ENCODE data around the gene GALR2.

Gene GALR2

DNA sequence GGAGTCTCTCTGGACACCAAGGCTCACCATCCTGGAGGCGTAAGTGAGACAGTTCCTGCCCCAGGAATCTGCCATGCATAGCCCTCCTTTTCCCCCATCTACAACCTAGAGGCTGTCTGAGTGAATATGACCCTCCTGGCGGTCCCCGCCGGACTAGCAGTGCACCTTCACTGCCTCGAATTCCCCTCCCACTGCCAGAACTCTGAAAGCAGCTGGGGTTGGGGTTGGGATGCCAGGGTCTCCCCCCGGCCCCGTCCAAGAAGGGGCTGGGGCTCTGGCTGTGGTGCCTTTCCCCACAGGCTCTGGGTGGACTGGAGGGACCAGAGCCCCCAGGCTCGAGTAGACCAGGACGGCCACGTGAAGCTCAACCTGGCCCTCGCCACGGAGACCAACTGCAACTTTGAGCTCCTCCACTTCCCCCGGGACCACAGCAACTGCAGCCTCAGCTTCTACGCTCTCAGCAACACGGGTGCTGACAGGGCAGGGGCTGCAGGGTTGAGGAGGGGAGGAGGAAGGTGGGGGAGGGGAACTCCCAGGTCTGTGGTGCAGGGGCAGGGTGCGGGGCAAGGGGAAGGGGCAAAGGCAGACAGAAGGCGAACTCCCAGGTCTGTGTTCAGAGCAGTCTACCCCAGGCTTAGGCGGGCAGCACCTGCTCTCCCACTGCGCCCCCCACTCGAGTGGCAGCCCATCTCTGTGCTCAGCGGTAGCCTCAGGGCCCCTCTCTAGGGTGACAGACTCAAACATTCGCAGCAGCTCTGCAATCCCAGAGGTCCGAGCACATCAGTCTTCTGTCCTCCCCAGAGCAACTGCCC is 5.6 kb downstream of the GALR2 start:
- peak; percentile 67 for DNase-seq (ENCODE audit: low spot score)

DNA sequence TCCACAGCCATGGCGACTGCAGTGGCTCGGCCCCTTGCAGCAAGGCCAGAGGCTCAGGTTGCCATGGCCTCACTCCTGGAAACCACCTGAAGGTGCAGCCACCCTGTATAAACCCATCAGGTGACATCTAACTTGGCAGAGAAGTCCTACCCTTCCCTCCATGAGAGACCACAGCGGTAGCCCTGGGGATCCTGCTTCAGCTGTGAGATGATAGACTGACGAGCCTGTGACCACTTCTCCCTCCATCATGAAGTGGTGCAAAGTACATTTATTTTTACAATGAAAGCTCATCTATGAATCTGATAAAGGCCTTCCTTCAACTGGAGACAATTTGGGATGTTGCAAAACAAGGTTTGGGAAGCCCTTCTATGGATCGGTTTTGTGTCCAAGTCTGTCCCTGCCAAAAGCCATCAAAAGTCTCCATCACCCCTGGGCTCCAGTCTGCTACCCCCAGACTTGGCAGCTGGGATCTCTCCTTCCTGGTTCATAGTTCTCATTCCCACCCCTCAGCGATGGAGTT is 6.2 kb downstream of the GALR2 start:
- DNase-seq (ENCODE audit: low spot score), result no peak

DNA sequence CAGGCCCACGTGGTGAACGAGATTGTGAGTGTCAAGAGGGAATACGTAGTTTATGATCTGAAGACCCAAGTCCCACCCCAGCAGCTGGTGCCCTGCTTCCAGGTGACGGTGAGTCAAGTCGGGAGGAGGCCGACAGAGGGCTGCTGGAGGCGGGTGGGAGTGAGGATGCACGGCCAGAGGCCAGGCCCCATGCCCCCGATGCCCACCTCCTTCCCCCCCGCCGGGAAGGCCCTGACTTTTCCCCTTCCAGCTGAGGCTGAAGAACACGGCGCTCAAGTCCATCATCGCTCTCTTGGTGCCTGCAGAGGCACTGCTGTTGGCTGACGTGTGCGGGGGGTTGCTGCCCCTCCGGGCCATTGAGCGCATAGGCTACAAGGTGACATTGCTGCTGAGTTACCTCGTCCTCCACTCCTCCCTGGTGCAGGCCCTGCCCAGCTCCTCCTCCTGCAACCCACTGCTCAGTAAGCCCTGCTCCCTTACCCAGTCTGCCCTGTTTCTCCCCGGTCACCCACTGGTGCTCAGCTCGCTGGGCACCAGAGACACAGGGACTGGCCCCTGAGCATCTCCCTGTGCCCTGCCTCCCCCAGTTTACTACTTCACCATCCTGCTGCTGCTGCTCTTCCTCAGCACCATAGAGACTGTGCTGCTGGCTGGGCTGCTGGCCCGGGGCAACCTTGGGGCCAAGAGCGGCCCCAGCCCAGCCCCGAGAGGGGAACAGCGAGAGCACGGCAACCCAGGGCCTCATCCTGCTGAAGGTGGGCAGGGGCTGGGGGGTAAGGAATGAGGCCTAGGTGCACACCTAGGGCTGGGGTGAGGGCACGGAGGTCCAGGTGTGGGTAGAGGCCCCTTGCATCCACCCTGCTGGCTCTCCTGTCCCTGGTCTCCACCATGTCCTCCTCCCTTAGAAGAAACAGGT is 7.0 kb downstream of the GALR2 start:
- no peak for DNase-seq (ENCODE audit: low spot score)

DNA sequence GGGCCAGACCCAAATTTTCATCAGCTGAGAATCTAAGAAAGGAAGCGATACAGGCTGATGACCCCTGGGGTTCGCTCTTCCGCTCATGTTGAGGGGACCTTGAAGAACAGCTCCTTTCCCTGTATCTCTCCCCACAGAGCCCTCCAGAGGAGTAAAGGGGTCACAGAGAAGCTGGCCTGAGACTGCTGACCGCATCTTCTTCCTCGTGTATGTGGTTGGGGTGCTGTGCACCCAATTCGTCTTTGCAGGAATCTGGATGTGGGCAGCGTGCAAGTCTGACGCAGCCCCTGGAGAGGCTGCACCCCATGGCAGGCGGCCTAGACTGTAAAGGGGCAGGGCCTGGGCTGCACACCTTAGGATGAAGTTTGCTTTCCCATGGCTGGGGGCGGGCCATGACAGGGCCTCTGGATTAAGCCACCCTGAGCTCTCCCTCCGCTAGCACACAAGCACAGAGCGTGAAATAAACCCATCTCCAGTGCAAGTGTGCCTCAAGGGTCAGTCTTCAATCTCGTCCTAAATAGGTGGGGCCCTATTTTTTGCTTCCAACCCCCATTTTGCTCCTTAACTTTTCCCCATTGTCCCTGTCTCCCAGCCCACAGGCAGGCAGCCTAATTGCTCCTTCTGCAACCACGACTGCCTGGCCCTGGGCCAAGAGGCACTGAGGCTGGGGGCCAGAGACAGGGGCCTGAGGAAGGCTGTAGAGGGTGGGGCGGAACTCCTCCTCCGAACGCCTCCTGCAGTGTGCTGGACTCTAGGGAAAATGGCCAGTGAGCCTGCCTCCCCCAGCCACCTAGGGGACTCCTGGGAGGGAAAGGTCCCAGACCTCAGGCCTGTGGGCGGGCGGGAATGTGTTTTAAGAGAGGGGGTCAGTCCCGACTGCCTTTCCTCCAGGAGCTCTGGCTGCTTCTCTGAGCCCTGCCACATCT is 8.0 kb downstream of the GALR2 start:
- no peak for DNase-seq (ENCODE audit: low spot score)

DNA sequence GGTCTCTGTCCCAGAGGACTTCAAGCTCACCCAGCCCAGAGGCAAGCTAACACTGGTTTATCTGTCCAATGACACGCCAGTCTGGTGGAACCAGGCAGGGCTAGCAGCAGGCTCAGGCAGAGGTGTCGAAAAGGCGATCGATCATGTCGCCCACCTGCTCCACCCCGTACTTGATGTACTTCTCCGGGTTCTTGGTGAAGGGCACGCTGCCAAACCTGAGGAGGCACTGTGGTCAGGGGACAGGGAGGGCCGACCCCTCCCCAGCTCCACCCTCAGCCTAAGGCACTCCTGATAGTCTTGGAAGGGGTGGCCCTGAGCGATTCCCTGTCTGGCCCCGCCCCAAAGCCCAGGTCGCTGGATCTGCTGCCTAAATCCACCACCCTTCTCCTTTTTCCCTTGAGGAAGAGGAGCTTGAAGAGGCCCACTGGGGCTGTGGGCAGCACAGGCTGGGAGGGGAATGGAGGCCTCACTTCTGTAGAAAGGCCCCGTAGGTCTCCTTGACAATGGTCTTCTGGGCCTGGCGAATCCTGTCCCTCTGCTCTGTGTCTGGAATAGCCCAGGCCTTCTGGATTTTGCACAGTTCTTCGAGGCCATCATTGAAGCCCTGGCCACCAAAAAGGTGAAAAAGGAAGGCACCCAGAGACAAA is 9.1 kb downstream of the GALR2 start:
- DNase-seq (ENCODE audit: low spot score), result no peak

DNA sequence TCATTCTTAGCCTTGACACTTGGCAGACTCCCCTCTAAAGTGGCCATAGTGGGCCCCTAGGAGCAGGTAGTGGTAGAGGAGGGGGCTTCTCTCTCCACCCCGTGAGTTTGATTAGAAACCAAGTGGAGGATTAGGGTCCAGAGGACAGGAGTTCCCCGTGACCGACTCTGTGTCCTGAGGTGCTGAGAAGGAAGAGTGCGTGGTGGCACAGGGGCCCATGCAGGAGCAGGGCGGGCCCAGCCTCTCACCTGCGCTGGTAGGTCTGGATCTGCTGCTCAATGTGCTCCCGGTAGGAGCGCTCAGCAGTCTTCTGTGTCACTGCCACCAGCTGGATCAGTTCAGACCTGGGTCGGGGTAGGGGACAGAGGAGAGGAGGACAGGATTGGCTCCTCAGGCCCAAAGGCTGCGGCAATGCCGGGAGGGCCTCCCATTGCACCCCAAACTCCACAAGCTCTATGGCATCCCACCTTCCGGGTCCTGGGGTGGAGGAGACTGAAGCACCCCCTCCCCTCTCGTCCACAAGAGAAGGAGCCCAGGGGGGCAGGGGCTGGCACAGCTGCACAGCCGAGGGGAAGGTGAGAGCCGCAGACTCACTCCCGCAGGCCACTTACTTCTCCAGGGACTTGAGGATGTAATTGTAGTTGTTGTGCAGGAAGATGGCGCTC is 10.6 kb downstream of the GALR2 start:
- DNase-seq (ENCODE audit: low spot score), result no peak

DNA sequence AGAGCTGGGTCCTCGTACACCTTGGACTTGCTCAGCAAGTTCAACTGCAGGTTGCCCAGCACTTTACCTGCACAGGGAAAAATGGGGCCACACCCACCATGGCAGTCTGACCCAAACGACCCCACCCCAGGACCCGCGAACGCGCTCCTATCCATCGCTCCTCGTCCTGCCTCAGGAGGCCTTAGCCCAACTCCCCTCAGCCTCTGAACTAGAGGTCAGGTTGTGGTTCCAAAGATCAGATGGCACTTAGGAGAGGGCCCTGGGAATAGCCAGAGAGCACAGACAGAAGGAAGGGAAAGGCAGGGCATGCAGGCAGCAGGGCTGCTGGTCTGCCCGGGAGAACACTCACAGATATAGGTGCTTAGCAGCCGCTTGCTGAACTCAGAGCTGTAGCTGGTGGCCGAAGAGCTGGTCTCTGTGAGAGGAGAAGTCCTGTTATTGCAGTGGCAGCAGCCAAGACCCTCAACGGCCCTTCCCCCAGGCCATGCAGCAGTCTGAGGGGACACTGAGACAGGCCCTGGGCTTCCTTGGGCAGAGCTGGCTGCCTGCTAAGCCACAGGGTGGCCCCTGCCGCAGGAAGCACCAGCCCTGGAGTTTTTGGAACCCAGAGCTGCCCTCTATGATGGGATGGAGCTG is 11.3 kb downstream of the GALR2 start:
- DNase-seq (ENCODE audit: low spot score), result no peak

DNA sequence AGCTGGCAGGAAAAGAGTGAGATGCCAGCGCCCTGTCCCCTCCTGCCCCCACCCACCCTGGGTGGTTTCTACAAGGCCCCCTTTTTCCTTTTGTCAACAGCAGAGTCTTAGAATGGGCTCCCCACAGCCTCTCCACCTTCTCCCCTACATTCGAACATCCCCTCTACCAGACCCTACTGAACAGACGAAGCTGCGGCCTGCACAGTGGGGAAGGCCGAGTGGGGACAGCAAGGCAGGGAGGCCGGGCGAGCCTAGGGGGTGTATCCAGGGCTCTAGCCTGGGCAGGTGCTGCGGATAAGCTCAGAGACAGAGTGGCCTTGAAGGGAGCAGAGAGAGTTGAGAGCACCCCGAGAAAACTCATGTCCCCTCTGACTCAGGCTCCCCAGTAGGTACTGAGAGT is 11.8 kb downstream of the GALR2 start:
- no peak for DNase-seq (ENCODE audit: low spot score)

DNA sequence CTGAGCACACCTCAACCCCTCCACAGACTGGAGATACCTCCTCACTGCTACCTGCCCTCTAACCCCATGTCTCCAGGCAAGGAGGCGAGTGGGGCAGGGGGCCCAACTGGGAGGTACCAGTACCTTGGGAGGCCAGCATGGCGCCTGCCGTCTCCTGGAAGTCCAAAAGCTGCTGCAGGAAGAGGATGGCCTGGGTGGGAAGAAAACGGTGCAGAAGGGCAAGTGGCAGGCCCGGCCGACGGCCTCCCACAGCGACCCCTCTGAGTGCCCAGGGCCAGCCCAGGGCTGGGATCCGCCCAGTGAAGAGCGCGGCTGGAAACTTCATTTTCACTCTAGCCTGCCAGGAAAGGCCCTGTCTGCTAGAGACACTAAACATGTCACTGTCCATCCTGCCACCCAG is 12.9 kb downstream of the GALR2 start:
- no peak for DNase-seq (ENCODE audit: low spot score)

DNA sequence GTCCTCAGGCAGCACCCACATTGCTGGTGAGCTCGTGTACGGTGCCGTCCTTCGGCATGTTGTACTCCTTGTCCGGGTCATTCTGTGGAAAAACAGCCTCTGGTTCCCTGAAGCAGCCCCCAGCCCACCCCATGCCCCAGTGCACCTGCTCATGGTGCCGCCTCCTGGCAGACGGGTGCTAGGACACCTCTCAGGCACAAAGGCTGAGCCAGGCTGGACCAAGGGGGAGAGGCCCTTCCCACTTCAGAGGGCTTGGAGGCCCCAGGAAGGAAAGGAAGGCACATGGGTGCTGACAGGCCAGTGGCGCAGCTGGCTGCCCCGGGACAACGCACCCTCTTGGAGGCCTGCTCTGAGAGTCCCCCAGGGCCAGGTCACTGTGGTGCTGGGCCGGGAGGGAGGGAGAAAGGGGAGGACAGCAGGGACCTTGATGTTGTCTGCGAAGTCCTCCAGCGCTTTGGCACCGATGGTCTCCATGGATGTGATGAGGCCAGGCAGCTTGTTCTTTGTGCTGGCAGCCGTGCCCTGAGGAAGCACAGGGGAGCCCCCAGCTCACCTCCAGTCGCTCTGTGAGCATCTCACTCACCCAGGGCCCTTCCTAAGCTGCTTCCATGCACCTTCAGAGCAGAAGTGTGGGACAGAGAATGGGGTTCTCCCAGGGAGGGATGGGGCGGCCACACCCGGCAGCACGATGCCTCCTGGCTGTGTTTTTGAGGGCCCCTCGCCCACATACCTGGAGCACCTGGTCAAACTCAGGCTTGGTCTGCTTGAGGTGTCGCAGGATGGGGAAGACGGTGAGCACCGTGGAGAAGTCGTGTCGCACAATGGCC is 13.7 kb downstream of the GALR2 start:
- DNase-seq (ENCODE audit: low spot score), result no peak

DNA sequence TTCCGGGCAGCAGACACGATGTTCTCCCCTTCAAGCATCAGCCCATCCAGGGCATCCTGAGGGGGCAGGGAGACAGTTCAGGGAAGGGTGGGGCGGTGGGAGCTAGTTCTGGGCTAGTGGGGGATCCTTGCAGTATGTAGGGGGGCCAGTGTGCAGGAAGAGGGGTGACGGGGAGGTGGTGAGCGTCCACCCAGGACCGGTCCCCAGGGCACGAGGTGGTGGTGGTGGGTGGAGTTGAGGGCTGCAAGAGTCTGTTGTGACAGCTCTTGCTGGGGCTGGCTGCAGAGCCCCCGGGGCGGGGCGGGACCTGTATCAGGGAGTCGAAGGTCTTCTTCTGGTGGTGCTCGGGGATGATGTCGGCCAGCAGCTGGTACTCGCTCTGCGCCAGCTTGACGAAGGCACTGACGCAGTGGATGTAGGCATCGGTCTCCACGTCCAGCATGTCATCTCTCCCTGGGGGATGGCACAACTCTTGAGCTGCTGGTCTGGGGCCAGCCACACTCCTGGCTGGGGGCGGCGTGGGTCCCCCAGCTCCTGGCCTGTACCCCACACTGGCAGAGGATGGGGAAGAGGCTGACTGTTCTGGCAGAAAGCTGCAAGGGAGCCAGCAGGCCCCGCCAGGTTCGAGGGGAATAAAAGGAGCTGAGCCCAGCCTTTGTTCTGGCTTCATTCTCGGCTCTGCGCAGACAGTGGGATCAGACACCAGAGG is 14.4 kb downstream of the GALR2 start:
- DNase-seq (ENCODE audit: low spot score), result no peak

DNA sequence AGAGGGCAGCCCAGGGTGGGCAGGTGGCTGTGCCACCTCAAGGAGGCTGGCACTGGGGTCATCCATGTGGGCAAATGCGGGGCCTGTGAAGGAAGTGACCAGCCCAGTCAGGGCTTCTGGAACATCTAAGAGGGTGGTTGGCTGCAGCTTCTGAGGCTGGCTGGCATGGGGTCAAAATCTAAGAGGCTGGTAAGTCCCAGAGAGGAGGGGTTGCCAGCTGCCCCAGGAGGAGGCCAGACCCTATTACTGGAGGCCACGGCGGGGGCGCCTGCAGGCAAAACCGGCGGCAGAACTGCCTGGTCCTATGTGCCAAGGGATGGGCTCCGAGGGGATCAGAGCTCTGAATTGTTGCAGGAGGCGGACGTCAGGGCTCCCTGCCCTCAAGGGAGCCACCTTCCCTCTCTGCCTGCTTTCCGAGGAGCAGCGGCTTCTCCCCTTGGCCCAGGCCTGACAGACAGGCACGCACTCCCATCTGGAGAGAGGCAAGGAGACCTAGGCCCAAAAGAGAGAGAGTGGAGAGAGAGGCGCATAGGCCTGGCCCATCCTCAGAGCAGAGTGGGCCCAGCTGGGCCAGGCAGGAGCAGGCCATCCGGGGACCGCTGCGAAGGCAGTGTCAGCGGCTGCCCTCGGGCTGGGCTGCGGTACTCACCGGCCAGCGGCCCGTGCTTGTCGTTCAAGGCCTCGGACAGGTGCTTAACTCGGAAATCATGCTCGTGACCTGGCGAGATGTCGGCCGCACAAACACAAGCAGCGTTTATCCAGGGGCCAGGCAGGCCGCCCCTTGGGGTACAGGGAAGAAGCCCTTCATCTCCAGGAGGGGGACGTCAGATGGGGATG is 15.3 kb downstream of the GALR2 start:
- no peak for DNase-seq (ENCODE audit: low spot score)

DNA sequence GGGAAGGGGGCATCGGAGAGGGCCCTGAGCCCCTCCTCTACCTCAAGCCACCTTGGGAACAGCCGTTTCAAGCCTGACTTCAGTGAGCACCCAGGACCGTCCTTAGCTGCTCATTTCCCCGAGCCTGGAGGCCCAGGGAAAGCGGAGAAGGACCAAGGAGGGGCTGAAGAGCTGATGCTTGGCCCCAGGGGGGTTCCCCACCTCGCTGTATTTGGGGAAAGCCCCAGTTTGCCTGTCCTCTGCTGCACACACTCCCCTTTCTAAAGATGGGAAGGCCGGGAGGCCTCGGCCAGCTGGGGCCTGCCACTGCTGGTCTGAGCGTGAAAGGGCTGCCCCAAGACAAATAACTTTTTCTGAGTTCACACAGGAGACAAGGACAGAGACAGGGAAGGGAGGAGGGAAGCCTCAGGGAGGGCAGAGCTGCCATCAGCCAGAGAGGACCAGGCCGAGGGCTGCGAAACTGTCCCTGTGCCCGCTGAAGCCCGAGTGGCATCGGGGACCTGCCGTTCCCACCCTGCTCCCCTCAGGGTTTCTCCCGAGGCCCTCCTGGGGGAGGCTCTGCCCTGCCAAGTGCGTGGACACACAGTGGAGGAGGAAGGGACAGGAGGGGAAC is 16.0 kb downstream of the GALR2 start:
- no peak for DNase-seq (ENCODE audit: low spot score)

DNA sequence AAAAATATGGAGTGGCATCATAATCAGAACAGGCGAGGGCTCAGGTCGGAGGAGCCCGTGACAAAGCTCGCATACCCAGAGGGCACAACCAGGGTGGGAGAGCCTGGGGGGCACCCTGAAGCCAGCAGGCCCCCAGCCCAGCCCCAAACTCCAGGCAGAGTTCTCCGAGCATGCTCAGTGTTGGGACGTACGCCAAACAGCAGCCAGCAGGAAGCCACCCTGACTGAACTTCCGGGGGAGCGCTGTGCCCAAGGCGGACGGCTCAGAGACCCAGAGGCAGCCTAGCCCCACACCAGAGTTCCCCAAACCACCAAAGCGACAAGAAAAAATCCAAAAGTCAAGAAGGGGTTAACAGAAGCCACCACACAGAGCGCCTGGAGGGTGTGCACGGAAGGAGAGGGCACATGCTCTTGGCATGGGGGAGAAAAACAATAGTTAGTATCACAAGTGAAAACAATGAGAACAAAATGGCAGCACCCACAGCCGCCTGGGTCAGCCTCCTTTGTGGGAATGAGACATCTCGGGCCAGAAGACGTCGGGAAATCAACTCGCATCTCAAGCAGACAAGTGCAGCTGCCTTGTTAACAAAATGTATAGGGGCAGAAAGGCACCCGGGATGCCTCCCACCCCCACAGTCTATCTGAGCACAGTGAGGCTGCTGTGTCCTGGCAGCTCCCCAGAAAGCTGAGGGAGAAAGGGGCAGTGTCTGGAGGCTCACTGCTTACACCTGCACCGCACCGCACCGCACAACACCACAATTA is 17.1 kb downstream of the GALR2 start:
- no peak for DNase-seq (ENCODE audit: low spot score)

DNA sequence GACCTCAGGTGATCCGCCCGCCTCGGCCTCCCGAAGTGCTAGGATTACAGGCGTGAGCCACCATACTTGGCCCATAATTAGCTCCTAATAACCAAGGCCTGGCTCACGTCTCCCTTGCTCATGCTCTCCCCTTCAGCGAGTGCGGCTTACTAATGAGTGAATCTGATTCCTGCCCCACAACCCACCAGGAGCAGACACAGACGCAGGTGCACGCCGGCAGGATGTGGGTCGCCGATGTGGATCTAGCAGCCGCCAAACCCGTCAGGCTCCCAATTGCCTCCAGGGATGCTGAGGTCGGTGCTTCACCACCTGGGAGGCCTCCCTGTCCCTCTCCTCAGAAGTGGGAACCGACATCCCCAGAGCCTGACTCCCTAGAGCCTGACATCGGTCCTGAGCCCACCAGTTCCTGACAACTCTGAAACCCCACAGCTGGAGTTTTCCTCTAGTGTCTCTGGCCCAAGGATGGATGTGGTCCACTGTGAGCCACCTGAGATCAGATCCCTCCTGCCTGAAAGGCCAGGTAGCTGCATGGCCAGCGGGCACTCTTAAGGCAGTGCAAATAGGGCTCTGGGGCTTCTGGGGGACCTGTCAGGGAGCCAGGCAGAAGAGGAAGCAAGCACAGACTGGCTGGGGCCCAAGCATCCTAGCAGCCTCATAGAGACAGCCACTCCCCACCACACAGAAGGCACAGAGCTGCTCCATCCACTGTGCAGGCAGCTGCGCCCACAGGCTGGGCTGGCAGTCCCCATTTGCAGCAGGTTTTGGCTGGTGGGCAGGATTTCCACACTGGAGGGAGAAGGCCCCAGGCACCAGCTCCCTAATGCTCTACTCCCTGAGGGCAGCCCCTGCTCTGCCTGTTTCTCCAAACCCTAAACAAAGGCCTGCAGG is 18.2 kb downstream of the GALR2 start:
- DNase-seq (ENCODE audit: low spot score), result no peak

All from SK-N-DZ (cell line).